Activated CD8-positive, alpha-beta memory T cell treated with anti-CD3 and anti-CD28 coated beads, Interleukin-2, amount 10 ng/mL, durations not matched to agents 7 days and 5 days (primary cell): ENCODE results near the gene CACNA1C. TPM values are rescaled to one million over a fixed set of nuclear protein-coding genes. Genes with fewer than 3 reads are reported as not detected.

ENCODE experiments used
- ATAC-seq: fragments of 150-1000 bp; cut with Tn5 transposase; one replicate; pipeline ENCODE4 v1.10.0; 2021; ENCODE audit warnings: moderate library complexity
- CTCF ChIA-PET: fragments of 350-600 bp; sonication (Branson Sonifier 250); formaldehyde crosslinking; loops from one replicate; lab custom pipeline; 2021; ENCODE audit warnings: antibody characterized with exemption; lab: Charles Lee
- DNase-seq: peaks from one replicate; pipeline ENCODE4 v3.0.0-alpha.2; 2020
- H3K27ac Mint-ChIP-seq: one replicate; pipeline ENCODE4 v1.8.0; 2021; ENCODE audit warnings: mild to moderate bottlenecking, mixed read lengths
- H3K27me3 Mint-ChIP-seq: one replicate; pipeline ENCODE4 v1.8.0; 2021; ENCODE audit warnings: mixed read lengths
- H3K36me3 Mint-ChIP-seq: one replicate; pipeline ENCODE4 v1.8.0; 2021; ENCODE audit warnings: mild to moderate bottlenecking, mixed read lengths
- H3K4me1 Mint-ChIP-seq: one replicate; pipeline ENCODE4 v1.8.0; 2021; ENCODE audit warnings: mixed read lengths
- H3K4me3 Mint-ChIP-seq: one replicate; pipeline ENCODE4 v1.8.0; 2021; ENCODE audit warnings: mild to moderate bottlenecking, moderate library complexity, mixed read lengths
- H3K9me3 Mint-ChIP-seq: one replicate; pipeline ENCODE4 v1.8.0; 2022; ENCODE audit warnings: low read depth, mixed read lengths
- total RNA-seq, 2 experiments: library from RNA; stranded (reverse); gene quantifications; one replicate each; pipeline ENCODE4 v1.2.3, GENCODE V29; 2021

Gene CACNA1C
- total RNA-seq, 2 experiments from 2014 or later, result 0.14 to 0.26 TPM

DNA sequence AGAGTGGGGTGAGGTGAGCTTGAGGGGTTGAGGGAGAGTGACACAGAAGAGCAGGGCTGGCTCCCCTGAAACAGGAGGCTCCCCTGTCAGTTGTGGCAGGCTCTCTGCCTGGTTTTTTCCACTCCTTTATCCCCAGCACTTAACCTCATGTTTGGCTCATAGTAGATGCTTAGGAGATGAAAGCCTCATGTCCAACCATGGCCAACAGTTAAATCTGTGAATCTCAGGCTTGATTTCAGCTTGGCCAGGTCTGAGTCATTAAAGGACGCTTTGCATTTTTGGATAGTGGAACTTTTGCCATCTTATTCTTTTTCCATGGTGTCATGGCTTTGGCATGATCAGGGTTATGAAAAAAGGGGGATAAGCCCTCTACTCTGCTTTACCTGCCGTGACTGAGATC, 117.2 kb downstream of the CACNA1C start:
- Mint-ChIP-seq H3K27me3 (peaks cover 24% of the 10 kb centered on the region), H3K36me3 (no peaks in the 10 kb centered on the region), H3K4me1 (no peaks in the 10 kb centered on the region), H3K9me3 (peaks cover 9% of the 10 kb centered on the region), H3K4me3 (no peak overlapping the region), H3K27ac (no peak overlapping the region)
- no peak for ATAC-seq
- no peak for DNase-seq
- CTCF ChIA-PET, result no interaction called here

DNA sequence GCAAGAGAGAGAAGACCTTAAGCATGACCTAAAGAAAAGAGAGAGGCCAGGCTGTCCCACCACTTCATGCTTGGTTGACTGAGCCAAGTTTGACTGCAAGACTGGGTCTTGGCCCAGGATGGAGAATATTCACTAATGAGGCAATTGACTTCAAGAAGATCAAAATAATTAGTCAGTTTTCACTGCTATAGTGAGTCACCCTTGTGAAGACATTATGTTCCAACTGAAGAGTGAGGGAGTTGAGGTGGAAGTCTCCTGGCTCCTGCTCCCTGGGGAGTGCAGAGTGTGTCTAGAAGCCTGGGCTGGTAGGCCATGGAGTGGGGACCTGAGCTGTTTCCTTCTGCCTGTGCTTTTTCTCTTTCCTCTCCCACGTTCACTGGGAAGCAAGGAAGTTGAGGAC, 117.6 kb downstream of the CACNA1C start:
- Mint-ChIP-seq H3K36me3 (no peaks in the 10 kb centered on the region), H3K9me3 (peaks cover 9% of the 10 kb centered on the region), H3K4me1 (no peaks in the 10 kb centered on the region), H3K27ac (no peak overlapping the region), H3K4me3 (no peak overlapping the region), H3K27me3 (peaks cover 25% of the 10 kb centered on the region)
- CTCF ChIA-PET, result no interaction called here
- ATAC-seq, result no peak
- DNase-seq, result no peak

DNA sequence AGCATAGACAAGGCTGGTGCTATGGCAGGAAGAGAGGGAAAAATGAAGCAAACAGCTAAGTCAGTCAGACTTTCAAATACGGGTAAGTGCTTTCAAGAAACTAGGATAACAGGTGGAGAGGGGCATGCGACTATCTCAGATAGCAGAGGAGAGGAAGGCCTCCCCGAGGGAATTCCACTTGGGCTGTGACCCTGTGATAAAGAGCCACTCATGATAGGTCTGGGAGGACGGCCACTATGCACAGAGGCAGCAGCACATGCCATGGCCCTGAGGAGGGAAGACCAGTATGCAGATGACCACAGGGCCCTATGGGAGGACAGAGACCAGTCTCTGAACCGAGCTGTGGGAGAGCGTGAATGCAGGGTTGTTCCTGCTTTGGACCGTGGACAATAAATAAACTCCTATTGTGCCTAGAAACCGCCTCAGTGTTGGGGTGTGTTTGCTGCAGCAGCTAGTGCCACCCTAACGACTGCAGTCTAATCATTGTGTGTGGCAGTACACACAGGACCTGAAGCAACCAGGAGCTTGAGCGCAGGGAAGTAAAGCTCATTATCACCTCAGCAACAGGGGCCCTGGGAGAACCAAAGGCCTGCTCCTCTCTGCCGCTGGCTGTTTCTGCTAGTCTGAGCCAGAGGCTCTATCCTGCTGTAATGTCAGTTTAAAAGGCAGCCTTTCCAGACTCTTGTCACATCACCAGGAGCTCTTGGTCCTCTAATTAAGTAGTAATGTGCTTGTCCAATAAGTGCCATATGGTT, 119.1 kb downstream of the CACNA1C start:
- Mint-ChIP-seq H3K4me3 (no peak overlapping the region), H3K4me1 (no peaks in the 10 kb centered on the region), H3K36me3 (no peaks in the 10 kb centered on the region), H3K27me3 (peaks cover 18% of the 10 kb centered on the region), H3K27ac (no peak overlapping the region), H3K9me3 (peaks cover 3% of the 10 kb centered on the region)
- DNase-seq, result no peak
- CTCF ChIA-PET, result interaction anchor here (0.8 kb wide), 1 partner anchor 22 kb away, joined by 3 read pairs; no protein-coding TSS in a partner anchor
- no peak for ATAC-seq

DNA sequence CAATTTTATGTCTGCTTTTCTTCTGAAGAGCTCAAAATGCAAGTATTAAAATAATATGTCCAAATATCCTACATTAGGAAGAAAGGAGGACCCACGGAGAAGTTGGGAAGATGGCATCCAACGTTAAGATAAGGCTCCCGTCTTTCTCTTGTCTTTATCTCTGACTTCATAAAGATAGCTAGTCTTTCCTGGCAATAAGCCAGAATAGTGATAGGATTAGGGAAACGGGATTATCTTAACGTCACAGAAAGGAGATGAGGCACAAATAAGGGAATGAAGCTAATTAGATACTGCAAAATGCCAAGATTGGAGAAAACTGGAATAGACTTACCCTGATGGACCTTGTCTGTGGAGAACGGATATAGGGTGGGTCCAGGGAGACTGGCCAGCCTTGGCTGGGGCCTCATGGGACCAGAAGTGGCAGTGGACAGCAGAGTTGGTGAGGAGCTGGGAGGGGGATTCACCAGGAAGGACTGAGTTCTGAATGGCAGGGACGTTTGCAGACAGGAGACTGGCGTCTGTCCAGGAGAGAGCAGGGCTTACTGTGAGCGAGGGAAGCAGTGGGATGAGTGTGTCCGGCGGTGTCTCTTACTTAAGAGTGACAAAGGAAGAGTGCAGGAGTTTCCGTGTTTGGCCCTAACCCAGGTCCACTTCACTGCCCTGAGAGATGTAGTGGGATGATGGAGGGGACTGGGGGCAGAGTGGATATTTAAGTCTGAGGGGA, 119.9 kb downstream of the CACNA1C start:
- Mint-ChIP-seq H3K4me1 (no peaks in the 10 kb centered on the region), H3K27me3 (peaks cover 18% of the 10 kb centered on the region), H3K27ac (no peak overlapping the region), H3K9me3 (peaks cover 3% of the 10 kb centered on the region), H3K4me3 (no peak overlapping the region), H3K36me3 (no peaks in the 10 kb centered on the region)
- CTCF ChIA-PET, result interaction anchor here (0.7 to 0.8 kb wide), 2 partner anchors 21 to 819 kb away, joined by 3 read pairs; no protein-coding TSS in a partner anchor
- DNase-seq, result no peak
- ATAC-seq, result no peak

DNA sequence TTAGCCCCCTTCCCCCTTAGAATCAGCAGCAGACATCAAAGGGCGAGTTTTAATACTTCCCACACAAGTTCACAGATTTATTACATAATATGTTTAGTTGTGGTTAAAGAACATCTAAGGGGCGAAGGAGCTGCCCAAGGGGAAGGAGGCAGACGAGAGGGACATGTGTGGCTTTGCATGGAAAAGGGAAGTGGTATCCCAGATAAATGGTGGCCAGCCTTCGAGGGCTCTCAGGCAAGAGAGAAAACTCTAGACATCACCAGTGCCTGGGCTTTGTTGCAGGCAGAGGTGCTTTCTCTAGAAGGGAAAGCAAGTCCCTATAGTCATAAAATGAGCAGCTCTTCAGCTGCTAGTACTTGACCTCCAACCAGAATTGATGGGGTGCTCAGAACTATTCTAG, 121.2 kb downstream of the CACNA1C start:
- DNase-seq (no peak), ATAC-seq (no peak)
- H3K4me1 Mint-ChIP-seq, result no peaks in the 10 kb centered on the region
- no peaks in the 10 kb centered on the region for H3K9me3 Mint-ChIP-seq
- no peak overlapping the region for H3K27ac Mint-ChIP-seq
- no peak overlapping the region for H3K4me3 Mint-ChIP-seq
- H3K27me3 Mint-ChIP-seq, result peaks cover 26% of the 10 kb centered on the region
- H3K36me3 Mint-ChIP-seq, result no peaks in the 10 kb centered on the region
- CTCF ChIA-PET, result no interaction called here

DNA sequence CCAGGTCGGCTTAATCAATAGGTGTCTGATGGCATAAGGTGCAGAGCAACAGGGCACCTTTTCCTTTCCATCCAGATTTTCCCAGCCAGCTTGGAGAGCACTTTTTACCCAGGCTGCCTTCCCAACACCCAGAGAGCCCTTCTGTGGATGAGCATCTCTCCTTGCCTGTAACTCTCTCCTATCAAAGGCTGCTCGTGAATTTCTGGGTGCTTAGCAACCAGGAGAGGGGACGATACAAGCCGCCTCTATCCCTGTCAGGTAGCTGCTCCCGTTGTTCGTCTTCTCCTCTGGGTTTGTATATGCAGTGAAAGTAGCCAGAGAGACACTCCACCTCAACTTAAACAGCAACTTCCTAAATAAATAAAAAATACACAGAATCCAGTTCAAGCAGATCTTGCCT, 124.2 kb downstream of the CACNA1C start:
- CTCF ChIA-PET, result no interaction called here

DNA sequence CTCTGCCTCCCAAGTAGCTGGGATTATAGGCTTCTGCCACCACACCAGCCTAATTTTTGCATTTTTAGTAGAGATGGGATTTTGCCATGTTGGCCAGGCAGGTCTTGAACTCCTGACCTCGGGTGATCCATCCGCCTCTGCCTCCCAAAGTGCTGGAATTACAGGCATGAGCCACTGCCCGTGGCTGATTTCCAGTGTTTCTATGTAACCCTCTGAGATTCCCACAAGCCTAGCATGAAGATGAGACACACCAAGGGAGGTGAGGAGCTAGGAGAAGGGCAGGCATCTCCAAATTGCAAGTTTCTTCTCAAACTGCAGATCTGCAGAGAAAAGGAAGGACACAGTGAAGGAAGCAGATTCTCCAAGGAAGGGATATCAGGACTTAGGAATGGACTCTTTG, 125.0 kb downstream of the CACNA1C start:
- DNase-seq (no peak), ATAC-seq (no peak)
- Mint-ChIP-seq H3K36me3 (no peaks in the 10 kb centered on the region), H3K9me3 (no peaks in the 10 kb centered on the region), H3K4me1 (no peaks in the 10 kb centered on the region), H3K27me3 (peaks cover 33% of the 10 kb centered on the region), H3K27ac (no peak overlapping the region), H3K4me3 (no peak overlapping the region)
- CTCF ChIA-PET, result no interaction called here

More for the DNA sequence above, 124.2 kb downstream of the CACNA1C start:
- Mint-ChIP-seq H3K4me1 (no peaks in the 10 kb centered on the region), H3K27me3 (peaks cover 33% of the 10 kb centered on the region), H3K27ac (no peak overlapping the region), H3K36me3 (no peaks in the 10 kb centered on the region), H3K4me3 (no peak overlapping the region), H3K9me3 (no peaks in the 10 kb centered on the region)
- no peak for DNase-seq
- ATAC-seq, result no peak

DNA sequence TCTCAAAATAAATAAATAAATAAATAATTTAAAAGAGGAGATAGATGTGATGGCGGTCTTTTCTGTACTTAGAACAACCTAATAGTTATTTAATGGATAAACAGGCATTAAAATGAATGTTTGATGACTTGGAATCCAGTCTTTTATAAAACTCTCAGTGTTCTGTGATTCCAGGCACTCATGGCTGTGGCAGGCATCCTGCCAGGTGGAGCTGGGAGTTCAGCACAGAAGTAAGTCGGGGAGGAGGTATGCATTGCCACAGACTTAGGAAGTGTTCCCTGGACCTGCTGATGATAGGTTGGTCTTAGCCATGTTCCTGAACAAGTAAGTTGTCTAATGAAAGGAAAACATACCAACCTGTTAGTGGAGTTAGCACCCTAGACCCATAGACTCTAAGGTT, 126.3 kb downstream of the CACNA1C start:
- Mint-ChIP-seq H3K4me1 (no peaks in the 10 kb centered on the region), H3K4me3 (no peak overlapping the region), H3K27me3 (peaks cover 38% of the 10 kb centered on the region), H3K27ac (no peak overlapping the region), H3K9me3 (no peaks in the 10 kb centered on the region), H3K36me3 (no peaks in the 10 kb centered on the region)
- ATAC-seq (no peak), DNase-seq (no peak)
- CTCF ChIA-PET, result no interaction called here

DNA sequence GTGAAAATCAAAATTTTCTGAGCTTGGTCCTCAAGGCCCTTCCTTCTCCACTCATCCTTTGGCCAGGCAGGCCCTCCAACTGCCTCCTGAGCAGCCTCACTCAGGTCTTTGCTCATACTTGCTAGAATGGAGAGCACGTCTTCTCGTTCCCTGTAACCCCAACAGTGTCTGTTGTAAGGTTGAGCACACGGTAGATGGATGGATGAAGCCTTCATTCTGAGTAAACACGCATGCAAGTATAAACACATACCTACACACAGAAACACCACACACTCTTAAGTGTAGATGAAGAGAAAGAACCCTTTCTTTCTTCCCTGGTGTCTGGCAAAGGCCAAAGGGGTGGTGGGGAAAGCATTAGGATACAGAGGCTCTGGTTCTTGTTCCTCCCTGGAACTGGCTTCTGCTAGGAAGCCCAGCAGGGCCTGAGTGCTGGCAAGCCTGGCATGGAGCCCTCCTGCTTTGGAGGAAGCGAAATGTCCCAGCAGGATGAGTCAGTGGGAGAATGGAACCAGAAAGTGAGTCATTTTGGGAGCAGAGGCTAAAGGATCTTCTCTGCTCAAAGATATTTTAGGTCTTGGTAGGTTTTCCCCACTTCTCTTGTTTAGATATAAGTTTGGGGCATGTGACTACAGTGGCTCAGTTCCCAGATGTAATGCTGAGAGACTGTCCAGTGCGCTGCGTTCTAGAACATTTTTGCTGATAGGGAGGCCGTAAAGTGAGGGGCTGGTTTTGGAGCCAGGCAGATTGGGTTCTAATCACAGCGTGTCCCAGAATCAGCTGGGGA, 127.4 kb downstream of the CACNA1C start:
- CTCF ChIA-PET, result no interaction called here
- Mint-ChIP-seq H3K36me3 (no peaks in the 10 kb centered on the region), H3K4me1 (no peaks in the 10 kb centered on the region), H3K27me3 (peaks cover 40% of the 10 kb centered on the region), H3K9me3 (no peaks in the 10 kb centered on the region), H3K27ac (no peak overlapping the region), H3K4me3 (no peak overlapping the region)
- no peak for ATAC-seq
- DNase-seq, result no peak

DNA sequence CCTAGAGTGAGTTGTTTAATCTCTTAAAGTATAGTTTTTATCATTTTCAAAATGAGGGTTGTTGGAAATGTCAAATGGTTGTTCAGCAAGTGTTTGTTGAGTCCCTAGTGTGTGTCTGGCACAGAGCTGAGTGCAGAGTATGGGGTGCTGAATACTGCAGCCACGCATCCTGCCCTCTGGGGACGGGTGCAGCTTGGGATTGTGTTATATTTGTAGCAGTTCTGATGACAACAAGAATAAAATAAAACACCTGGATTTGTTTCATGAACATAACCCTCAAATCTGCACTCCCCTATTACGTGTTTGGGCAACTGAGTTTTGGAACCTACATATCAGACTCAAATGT, 127.9 kb downstream of the CACNA1C start:
- CTCF ChIA-PET, result no interaction called here
- Mint-ChIP-seq H3K9me3 (no peaks in the 10 kb centered on the region), H3K27me3 (peaks cover 40% of the 10 kb centered on the region), H3K36me3 (no peaks in the 10 kb centered on the region), H3K27ac (no peak overlapping the region), H3K4me3 (no peak overlapping the region), H3K4me1 (no peaks in the 10 kb centered on the region)
- no peak for DNase-seq
- no peak for ATAC-seq

DNA sequence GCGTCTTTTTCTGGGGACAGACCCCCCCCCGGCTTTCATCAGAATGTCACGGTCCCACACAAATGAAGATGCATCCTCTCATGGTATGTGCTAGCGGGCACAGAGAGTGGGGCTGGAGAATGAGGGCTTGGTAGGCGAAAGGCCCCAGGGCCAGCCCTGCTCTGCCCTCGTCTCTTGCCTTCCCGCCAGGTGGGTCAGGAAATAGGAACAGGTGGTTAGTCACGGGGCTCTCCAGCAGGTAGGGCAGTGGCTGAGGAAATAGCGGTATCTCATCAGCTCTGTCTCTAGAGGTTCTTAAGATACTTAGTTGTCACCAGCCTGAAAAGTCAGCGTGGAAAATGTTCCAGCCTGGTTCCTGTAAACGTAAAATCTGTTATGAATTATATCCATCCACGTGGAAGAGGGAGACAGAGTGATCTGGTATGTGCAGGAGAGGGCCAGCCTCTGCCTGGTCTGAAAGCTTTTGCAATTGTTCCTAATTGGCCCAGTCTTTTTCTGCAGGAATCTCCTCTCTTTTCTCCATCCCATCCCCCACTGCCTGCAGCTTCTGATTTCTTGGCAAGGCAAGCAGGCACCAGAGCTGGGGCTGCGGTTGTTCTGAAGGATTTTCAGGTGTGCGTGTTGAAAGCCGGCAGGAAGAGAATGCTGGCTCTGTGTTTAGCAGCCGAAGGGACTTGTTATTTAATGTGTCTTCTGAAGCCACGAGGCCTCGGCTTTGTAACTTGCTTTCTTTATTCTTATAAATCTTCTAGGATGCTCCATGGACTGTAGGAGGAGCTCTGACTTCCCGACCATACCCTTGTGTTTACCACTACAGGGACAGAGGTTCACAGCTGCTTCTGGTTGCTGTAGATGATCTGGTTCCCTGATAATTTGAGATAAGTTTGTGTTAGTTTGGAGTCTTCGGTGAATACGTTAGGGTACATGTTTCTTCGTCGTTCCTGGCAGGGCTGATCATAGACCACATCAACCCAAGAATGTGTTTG, 131.1 kb downstream of the CACNA1C start:
- peaks cover 32% of the 10 kb centered on the region for H3K27me3 Mint-ChIP-seq
- CTCF ChIA-PET, result interaction anchor here (1.1 kb wide), 1 partner anchor 400 kb away, joined by 3 read pairs; no protein-coding TSS in a partner anchor
- no peak overlapping the region for H3K4me3 Mint-ChIP-seq

DNA sequence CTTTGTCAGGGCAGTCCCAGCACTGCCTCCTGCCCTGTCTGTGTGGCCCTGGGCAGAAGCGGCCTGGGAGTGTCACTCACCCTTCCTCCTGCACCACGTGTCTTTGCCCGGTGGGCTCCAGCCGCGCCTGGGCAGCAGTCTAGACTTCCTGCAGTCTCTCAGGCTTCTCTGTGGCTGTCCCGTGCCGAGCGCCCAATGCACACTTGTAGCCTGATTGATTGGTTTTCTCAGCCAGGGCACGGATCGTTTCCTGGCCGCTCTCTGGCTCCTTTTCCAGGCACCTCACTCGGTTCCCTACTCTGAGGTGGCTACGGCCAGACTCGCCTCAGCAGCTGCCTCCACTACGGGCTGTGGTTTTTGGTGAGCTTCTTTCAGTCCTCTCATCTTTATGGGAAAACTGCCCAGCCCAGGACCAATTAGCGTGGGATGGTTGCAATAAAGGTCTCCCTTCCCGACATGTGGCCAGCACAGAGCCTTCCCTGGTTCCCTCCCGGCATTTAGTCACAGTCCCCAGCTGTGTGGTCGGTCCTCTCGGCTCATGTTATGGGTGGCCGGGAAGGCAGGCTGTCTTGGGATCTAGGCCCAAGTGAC, 133.1 kb downstream of the CACNA1C start:
- no peak overlapping the region for H3K4me3 Mint-ChIP-seq
- no peak for DNase-seq
- no peaks in the 10 kb centered on the region for H3K36me3 Mint-ChIP-seq
- peaks cover 25% of the 10 kb centered on the region for H3K27me3 Mint-ChIP-seq
- CTCF ChIA-PET, result no interaction called here
- H3K4me1 Mint-ChIP-seq, result no peaks in the 10 kb centered on the region
- H3K27ac Mint-ChIP-seq, result no peak overlapping the region
- H3K9me3 Mint-ChIP-seq, result no peaks in the 10 kb centered on the region
- no peak for ATAC-seq

More for the DNA sequence above, 131.1 kb downstream of the CACNA1C start:
- ATAC-seq, result no peak
- no peak for DNase-seq
- Mint-ChIP-seq H3K4me1 (no peaks in the 10 kb centered on the region), H3K27ac (no peak overlapping the region), H3K9me3 (no peaks in the 10 kb centered on the region), H3K36me3 (no peaks in the 10 kb centered on the region)
